IPS-18c (cell line): Measurements from ENCODE around the gene TSPAN3.

Source experiments
- H3K4me3 ChIP-seq: 2 replicates; pipeline ENCODE4 v1.7.0; 2013; ENCODE audit warnings: low read depth, mild to moderate bottlenecking, low read length, moderate library complexity; ENCODE audit not compliant: insufficient read depth
- H3K9me3 ChIP-seq: one replicate; pipeline ENCODE4 v1.6.1; 2013; ENCODE audit warnings: mild to moderate bottlenecking, low read length, moderate library complexity; ENCODE audit not compliant: control insufficient read depth, insufficient read depth

TSPAN3 gene

GRCh38 chr15:76993114-76993725 lies 77.7 kb downstream of the TSPAN3 start:
- Histone ChIP-seq H3K9me3 (no peaks in the 10 kb centered on the region), H3K4me3 (no peak overlapping the region)

DNA sequence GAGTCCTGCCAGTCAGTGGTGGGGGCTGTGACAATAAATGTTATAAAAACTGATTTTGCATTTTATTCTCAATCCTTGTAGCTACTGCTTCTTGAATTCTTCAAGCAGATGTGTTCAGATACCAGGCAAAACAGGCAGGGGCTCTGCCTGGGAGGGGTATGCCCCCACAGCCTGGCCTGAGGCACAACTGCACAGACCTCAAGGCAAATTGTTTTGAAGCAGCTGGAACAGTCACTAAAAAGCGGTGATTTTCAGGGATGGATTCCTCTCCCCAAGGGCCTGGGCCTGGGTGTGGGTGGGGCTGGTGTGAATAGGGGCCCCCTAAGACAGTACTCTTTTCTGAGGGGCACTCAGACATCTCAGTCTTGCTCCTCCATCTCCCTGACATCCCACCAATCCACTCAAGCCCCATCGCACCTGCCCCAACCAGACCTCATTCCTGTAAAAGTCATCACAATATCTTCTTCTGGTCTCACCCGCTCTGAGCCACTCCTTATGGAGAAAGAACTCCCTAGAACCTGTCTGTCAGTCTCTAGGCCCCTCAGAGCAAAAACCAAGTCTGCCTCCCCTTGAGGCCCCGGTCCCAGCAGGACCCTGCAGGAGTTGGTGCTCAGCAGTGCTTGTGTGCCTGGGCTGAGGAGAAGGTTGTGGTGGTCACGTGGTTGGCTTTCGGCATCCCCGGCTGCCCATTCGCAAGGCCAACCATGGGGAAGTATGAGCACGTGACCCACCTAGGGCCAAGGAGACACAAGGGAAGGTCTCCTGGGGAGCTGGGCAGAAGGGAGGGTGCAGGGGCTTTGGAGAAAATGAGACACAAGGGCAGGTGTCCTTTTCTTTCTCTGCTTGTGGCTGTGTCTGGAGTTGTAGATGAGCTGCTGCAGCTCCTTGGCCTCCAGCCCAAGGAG lies 78.9 kb downstream of the TSPAN3 start:
- no peak overlapping the region for H3K4me3 ChIP-seq
- no peaks in the 10 kb centered on the region for H3K9me3 ChIP-seq
